HG03432 (cell line): ENCODE data around the gene SLC43A2.
"Not testable (repeated sequence)": the region's sequence is repeated elsewhere in the genome, so short reads cannot be mapped to it uniquely, and the experiment has no call there.

Source experiments
- ATAC-seq: cut with Tn5 transposase; IDR thresholded peaks from one replicate; pipeline ENCODE4 v1.9.1; 2021; ENCODE audit warnings: mild to moderate bottlenecking, moderate library complexity; ENCODE audit not compliant: unreplicated experiment

SLC43A2 gene

GRCh38 chr17:1590747-1591473, 37.7 kb downstream of the SLC43A2 start:
- ATAC-seq, result no peak

- ATAC-seq, result no peak
These were observed 38.4 kb downstream of the SLC43A2 start for GRCh38 chr17:1590029-1590746.

GRCh38 chr17:1588821-1589585, 39.6 kb downstream of the SLC43A2 start:
- ATAC-seq, result no peak

- ATAC-seq, result no peak
These were observed 44.5 kb downstream of the SLC43A2 start for GRCh38 chr17:1584167-1584566.

GRCh38 chr17:1583556-1583955, 45.1 kb downstream of the SLC43A2 start:
- ATAC-seq, result no peak

- ATAC-seq, result no peak
These were observed 46.3 kb downstream of the SLC43A2 start for GRCh38 chr17:1582374-1582773.

GRCh38 chr17:1580979-1581676, 47.5 kb downstream of the SLC43A2 start:
- no peak for ATAC-seq

- no peak for ATAC-seq
These were observed 50.6 kb downstream of the SLC43A2 start for GRCh38 chr17:1578029-1578428.

- ATAC-seq, result no peak
These were observed 51.0 kb downstream of the SLC43A2 start for GRCh38 chr17:1577583-1578013.

- ATAC-seq, result no peak
These were observed 51.5 kb downstream of the SLC43A2 start for GRCh38 chr17:1577182-1577581.

GRCh38 chr17:1576500-1576899, 52.1 kb downstream of the SLC43A2 start:
- ATAC-seq, result no peak

GRCh38 chr17:1574697-1575471, 53.8 kb downstream of the SLC43A2 start:
- no peak for ATAC-seq

GRCh38 chr17:1573932-1574696, 54.5 kb downstream of the SLC43A2 start:
- ATAC-seq, result no peak

GRCh38 chr17:1572646-1573045, 56.0 kb downstream of the SLC43A2 start:
- ATAC-seq, result not testable (repeated sequence)

- ATAC-seq, result no peak
These were observed 57.3 kb downstream of the SLC43A2 start for GRCh38 chr17:1571341-1571704.

GRCh38 chr17:1568950-1569810, 59.5 kb downstream of the SLC43A2 start:
- no peak for ATAC-seq

- ATAC-seq, result peak; percentile 30
These were observed 62.0 kb downstream of the SLC43A2 start for GRCh38 chr17:1566505-1567199.

GRCh38 chr17:1565877-1566276, 62.8 kb downstream of the SLC43A2 start:
- no peak for ATAC-seq
